Uterus (tissue), 4 donors: ENCODE measurements around the gene ISM2. TPM values are rescaled to one million over a fixed set of nuclear protein-coding genes. Genes with fewer than 3 reads are reported as not detected.

ENCODE experiments used
- DNase-seq, 2 donors: peaks; one replicate each; pipeline ENCODE4 v3.0.0-alpha.2; 2019 to 2020
- H3K27ac ChIP-seq, 2 donors: fragments of 200-600 bp; sonication (generic); 1 replicate in 1 of 2; 2 replicates in 1 of 2; pipeline ENCODE4 v1.5.1; 2016 to 2018
- H3K27me3 ChIP-seq, 2 donors: fragments of 200-600 bp; sonication (generic); one replicate each; pipeline ENCODE4 v1.5.1; 2018 to 2019; ENCODE audit warnings: control low read depth in 1 of 2
- H3K36me3 ChIP-seq, 2 donors: fragments of 200-600 bp; sonication (generic); one replicate each; pipeline ENCODE4 v1.5.1; 2019; ENCODE audit warnings: control low read depth in 1 of 2
- H3K4me1 ChIP-seq, 2 donors: fragments of 200-600 bp; sonication (generic); one replicate each; pipeline ENCODE4 v1.5.1; 2018 to 2019; ENCODE audit warnings: control low read depth in 1 of 2
- H3K4me3 ChIP-seq, 2 donors: fragments of 200-600 bp; sonication (generic); 1 replicate in 1 of 2; 2 replicates in 1 of 2; pipeline ENCODE4 v1.5.1; 2018 to 2019; ENCODE audit warnings: mild to moderate bottlenecking in 1 of 2
- H3K9me3 ChIP-seq, 2 donors: fragments of 200-600 bp; sonication (generic); one replicate each; pipeline ENCODE4 v1.5.1; 2019; ENCODE audit warnings: control low read depth in 1 of 2
- POLR2A ChIP-seq, 2 donors: fragments of 450-650 bp; IDR thresholded peaks; one replicate each; pipeline ENCODE4 v1.6.1; 2016; ENCODE audit warnings: antibody characterized with exemption in 2 of 2, mild to moderate bottlenecking in 1 of 2, moderate library complexity in 1 of 2
- intact Hi-C: fragments of 100-400 bp; cut with DNase I; formaldehyde crosslinking; loops from one replicate; pipeline ENCODE4 v1.15.1; 2023; ENCODE audit warnings: low total_unique reads
- total RNA-seq, 4 donors: library from RNA; depleted of rRNA in 3 of 4; stranded (reverse); fragments of >200 nt in 3 of 4; gene quantifications; one replicate each; pipeline versions ENCODE4 v1.1.0 to v1.2.4, GENCODE V29; 2014 to 2023
- TF ChIP-seq, protein P1 (sequence below), 4 experiments: fragments of 200-600 bp in 2 of 4; fragments of 450-650 bp in 2 of 4; sonication (generic) in 2 of 4; IDR thresholded peaks; one replicate each; pipeline ENCODE4 v1.5.1; 2016 to 2019; ENCODE audit warnings: antibody characterized with exemption in 4 of 4, mild to moderate bottlenecking in 2 of 4, moderate library complexity in 1 of 4
- donor health status: DM: yes; HTN: yes; CAD: no.

The ISM2 gene
- total RNA-seq, 4 donors from 2014 or later = 0.69 to 1.5 TPM; not detected in 2

DNA sequence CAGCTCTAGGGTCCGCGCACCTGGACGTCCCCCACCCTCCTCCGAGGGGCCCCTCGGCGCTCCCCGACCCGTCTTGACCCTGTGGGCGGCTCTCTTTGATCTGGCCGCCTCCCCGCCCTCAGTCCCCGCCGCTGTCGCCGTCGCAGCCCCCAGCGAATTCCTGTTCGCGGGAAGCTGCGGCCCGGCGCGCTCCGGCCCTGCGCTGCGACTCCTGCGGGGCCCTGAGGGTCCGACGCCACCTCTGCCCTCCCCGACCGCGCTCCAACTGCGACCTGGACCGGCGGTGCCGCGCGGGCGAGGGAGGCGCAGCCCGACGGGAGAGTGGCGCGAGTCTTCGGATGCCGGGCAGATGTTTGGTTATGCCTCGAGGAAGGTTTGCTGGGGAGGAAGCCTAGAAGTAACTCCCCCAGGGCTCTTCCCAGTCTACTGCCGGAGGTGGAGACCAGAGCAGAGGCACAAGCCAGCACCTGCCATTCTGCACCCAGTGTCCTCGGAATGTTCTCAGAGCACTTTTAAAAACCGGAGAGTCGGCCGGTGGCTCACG lies 440 bp upstream of the ISM2 start:
- intact Hi-C loops = no loop called here
- H3K9me3 ChIP-seq = no peaks in the 10 kb centered on the region
- TF ChIP-seq, protein P1, sequence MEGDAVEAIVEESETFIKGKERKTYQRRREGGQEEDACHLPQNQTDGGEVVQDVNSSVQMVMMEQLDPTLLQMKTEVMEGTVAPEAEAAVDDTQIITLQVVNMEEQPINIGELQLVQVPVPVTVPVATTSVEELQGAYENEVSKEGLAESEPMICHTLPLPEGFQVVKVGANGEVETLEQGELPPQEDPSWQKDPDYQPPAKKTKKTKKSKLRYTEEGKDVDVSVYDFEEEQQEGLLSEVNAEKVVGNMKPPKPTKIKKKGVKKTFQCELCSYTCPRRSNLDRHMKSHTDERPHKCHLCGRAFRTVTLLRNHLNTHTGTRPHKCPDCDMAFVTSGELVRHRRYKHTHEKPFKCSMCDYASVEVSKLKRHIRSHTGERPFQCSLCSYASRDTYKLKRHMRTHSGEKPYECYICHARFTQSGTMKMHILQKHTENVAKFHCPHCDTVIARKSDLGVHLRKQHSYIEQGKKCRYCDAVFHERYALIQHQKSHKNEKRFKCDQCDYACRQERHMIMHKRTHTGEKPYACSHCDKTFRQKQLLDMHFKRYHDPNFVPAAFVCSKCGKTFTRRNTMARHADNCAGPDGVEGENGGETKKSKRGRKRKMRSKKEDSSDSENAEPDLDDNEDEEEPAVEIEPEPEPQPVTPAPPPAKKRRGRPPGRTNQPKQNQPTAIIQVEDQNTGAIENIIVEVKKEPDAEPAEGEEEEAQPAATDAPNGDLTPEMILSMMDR (IDR thresholded peaks at IDR 0.05) = no peak
- TF ChIP-seq POLR2A (IDR thresholded peaks at IDR 0.05) = no peak
- peak overlapping the region; percentile 19 to 44 for H3K4me3 ChIP-seq
- no peaks in the 10 kb centered on the region for H3K27me3 ChIP-seq
- peaks cover 0 to 4% of the 10 kb centered on the region in 2 donors for H3K4me1 ChIP-seq
- no peak overlapping the region for H3K27ac ChIP-seq
- no peak for DNase-seq
- no peaks in the 10 kb centered on the region for H3K36me3 ChIP-seq

DNA sequence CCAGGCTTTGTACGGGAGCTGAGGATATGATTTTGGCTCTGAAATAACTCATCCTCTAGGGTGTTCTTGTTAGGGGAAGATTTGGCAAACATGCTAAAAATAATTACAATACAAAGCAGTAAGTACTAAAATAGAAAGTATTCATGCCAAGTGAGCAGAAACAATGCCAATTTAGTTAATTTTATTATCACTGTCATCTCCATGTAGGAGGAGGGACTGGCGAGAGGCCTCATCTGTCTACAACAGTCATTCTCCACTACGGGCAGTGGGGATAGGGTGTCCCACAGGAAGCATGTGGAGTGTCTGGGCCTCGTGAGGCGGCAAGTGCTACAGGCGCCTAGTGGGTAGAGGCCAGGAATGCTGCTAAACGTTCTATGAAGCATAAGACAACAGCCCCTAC lies 3.3 kb downstream of the ISM2 start:
- no peak overlapping the region for H3K27ac ChIP-seq
- no peak for TF ChIP-seq POLR2A (IDR thresholded peaks at IDR 0.05)
- TF ChIP-seq, protein P1 (IDR thresholded peaks at IDR 0.05) = no peak
- H3K9me3 ChIP-seq = no peaks in the 10 kb centered on the region
- no peak overlapping the region for H3K4me3 ChIP-seq
- no peaks in the 10 kb centered on the region for H3K36me3 ChIP-seq
- peaks cover 0 to 4% of the 10 kb centered on the region in 2 donors for H3K4me1 ChIP-seq
- intact Hi-C loops = no loop called here
- H3K27me3 ChIP-seq = no peaks in the 10 kb centered on the region
- DNase-seq = no peak

DNA sequence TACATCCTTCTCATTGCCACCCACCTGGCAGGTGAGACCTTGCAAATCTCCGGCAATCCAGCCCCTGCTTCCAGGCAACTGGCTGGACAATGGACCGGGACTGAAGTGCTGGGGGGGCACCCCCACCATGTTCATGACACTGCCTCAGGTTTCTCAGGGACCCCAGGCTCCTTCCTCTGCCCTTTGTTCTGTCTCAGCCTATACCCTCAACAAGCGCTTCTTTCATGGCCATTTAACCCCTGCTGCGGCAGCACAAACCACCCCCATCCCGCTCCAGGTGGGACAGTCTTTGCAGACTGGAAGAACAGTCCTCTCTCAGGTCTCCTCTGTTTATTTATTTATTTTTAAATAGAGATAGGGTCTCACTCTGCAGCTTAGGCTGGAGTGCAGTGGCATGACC lies 7.6 kb downstream of the ISM2 start:
- DNase-seq = no peak

DNA sequence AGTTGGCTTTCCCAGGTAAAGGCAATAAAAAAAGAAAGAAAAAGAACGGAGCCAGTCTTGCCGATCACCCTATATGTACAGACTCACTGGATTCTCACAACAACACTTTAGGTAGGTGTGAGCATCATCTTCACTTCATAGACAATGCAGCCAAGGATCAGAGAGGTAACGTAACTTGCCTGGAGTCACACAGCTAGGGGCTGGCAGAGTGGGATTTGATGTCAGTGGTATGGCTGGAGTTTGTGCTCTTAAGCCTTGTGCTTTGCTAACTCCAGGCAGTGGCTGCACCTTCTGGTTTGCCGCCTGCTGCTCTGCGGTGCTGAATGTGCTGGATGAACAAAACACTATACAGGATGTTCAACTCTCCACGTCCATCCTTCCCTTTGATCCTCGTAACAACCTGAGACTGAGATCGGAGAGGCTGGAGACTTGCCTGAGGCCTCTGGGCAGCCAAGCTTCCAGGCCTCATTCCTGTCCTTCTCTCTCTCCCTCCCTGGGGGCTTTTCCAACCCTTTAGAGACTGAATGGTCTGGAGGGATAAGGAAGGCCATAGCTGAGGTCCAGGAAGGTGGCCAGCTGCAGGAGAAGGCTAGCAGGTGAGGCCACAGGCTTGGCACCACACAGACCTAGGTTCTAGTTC lies 8.1 kb downstream of the ISM2 start:
- Histone ChIP-seq H3K4me1 (no peaks in the 10 kb centered on the region), H3K4me3 (no peak overlapping the region), H3K27me3 (no peaks in the 10 kb centered on the region), H3K36me3 (no peaks in the 10 kb centered on the region), H3K27ac (no peak overlapping the region), H3K9me3 (no peaks in the 10 kb centered on the region)
- no peak for DNase-seq
- intact Hi-C loops = no loop called here
- TF ChIP-seq POLR2A (IDR thresholded peaks at IDR 0.05) = no peak
- TF ChIP-seq, protein P1 (IDR thresholded peaks at IDR 0.05) = no peak

More for the DNA sequence above, 7.6 kb downstream of the ISM2 start:
- Histone ChIP-seq H3K27ac (no peak overlapping the region), H3K36me3 (no peaks in the 10 kb centered on the region), H3K4me1 (no peaks in the 10 kb centered on the region), H3K9me3 (no peaks in the 10 kb centered on the region), H3K27me3 (no peaks in the 10 kb centered on the region), H3K4me3 (no peak overlapping the region)
- no peak for TF ChIP-seq POLR2A (IDR thresholded peaks at IDR 0.05)
- TF ChIP-seq, protein P1 (IDR thresholded peaks at IDR 0.05) = no peak
- intact Hi-C loops = no loop called here

DNA sequence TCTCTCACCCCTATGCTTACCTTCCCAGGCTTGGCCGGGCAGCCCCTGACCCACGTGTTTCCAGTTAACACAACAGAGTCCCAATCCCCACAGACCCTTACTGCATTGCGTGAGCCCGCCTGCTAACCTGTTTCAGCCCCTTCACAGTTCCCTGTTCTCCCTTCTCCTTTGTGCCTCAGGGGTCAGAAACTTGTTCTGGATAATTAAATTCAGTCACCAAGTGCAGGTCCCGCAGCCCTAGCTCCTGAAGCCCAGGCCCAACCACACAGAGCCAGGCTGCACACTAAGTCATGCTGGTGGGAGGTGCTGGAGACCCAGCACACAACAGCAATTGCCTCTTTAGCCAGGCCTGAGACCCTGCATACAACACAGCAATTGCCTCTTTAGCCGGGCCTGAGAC lies 9.6 kb downstream of the ISM2 start:
- intact Hi-C loops = no loop called here
- H3K4me3 ChIP-seq = no peak overlapping the region

More for the DNA sequence above, 9.6 kb downstream of the ISM2 start:
- no peaks in the 10 kb centered on the region for H3K27me3 ChIP-seq
- H3K9me3 ChIP-seq = no peaks in the 10 kb centered on the region
- DNase-seq = no peak
- no peaks in the 10 kb centered on the region for H3K36me3 ChIP-seq
- no peak overlapping the region for H3K27ac ChIP-seq
- TF ChIP-seq, protein P1 (IDR thresholded peaks at IDR 0.05) = no peak
- TF ChIP-seq POLR2A (IDR thresholded peaks at IDR 0.05) = no peak
- H3K4me1 ChIP-seq = no peaks in the 10 kb centered on the region
